H1 (cell line): ENCODE data around the gene LRP8. TPM values are rescaled to one million over a fixed set of nuclear protein-coding genes. Genes with fewer than 3 reads are reported as not detected.

Experiments used
- ATF2 ChIP-seq: IDR thresholded peaks from 2 replicates; pipeline ENCODE4 v1.6.1; 2012; ENCODE audit warnings: low read length, inconsistent platforms
- HDAC2 ChIP-seq, 2 experiments: fragments of 300-600 bp in 1 of 2; sonication (generic) in 1 of 2; IDR thresholded peaks; 2 replicates each; pipeline ENCODE4 v1.6.1; 2011 to 2012; ENCODE audit warnings: low read depth in 2 of 2, low read length in 2 of 2, mild to moderate bottlenecking in 2 of 2, moderate library complexity in 2 of 2, borderline replicate concordance in 1 of 2, inconsistent platforms in 1 of 2
- KDM1A ChIP-seq: fragments of 200-600, 300-600 bp; sonication (generic); IDR thresholded peaks from 2 replicates; pipeline ENCODE4 v1.7.1; 2016; ENCODE audit warnings: mild to moderate bottlenecking, low read length, borderline replicate concordance
- SRF ChIP-seq: IDR thresholded peaks from 2 replicates; pipeline ENCODE4 v1.6.1; 2011; ENCODE audit warnings: mild to moderate bottlenecking, low read depth, low read length, moderate library complexity
- USF2 ChIP-seq: IDR thresholded peaks from 2 replicates; pipeline ENCODE4 v1.6.1; 2011; ENCODE audit warnings: low read length, improper control_type of control experiment
- polyA plus RNA-seq, 7 experiments: library from polyadenylated mRNA; depleted of rRNA in 3 of 7; stranded (reverse) in 5 of 7; unstranded in 2 of 7; fragments of >200 nt in 5 of 7; fragments of 200-250 nt in 2 of 7; gene quantifications; 1 replicate in 5 of 7; 2 replicates in 1 of 7; 4 replicates in 1 of 7; pipeline versions ENCODE4 v1.2.1 to v1.2.3, GENCODE V29; 2011 to 2013; ENCODE audit warnings: missing spikeins in 2 of 7, mixed read lengths in 2 of 7
- total RNA-seq: library from RNA; stranded (reverse); fragmentation: NEBNext Ultra II Directional; extraction: Animal tissue kit (Norgen Biotek cat#: 25700); gene quantifications from 2 replicates; pipeline ENCODE4 v1.2.1, GENCODE V29; 2021

The LRP8 gene
- total and polyA plus RNA-seq, 2 of the 8 experiments (the other 6 are each of a cell fraction or from before 2014, with no cell fraction given) = 63.2 to 66.4 TPM

- TF ChIP-seq ATF2 (no peak), USF2 (no peak), SRF (no peak), KDM1A (no peak), HDAC2 (IDR thresholded peaks at IDR 0.05; ENCODE audit: borderline replicate concordance in 1 of 2, low read depth in 2 of 2, low read length in 2 of 2) (no peak)
These were observed 20.9 kb upstream of the LRP8 start (continued) for GRCh38 chr1:53348486-53349368.
